Sciatic nerve (tissue), 2 donors: Measurements from ENCODE around the gene PPM1N. TPM values are rescaled to one million over a fixed set of nuclear protein-coding genes. Genes with fewer than 3 reads are reported as not detected.

ENCODE experiments used
- ATAC-seq: fragments of 200-7000 bp; cut with Tn5 transposase; one replicate; pipeline ENCODE4 v1.9.1; 2020; ENCODE audit warnings: mild to moderate bottlenecking, moderate library complexity
- DNase-seq: peaks from one replicate; pipeline ENCODE4 v3.0.0-alpha.2; 2020; ENCODE audit warnings: low spot score
- intact Hi-C: fragments of 100-400 bp; cut with DNase I; formaldehyde crosslinking; loops from one replicate; pipeline ENCODE4 v1.14.2; 2022
- total RNA-seq: library from RNA; stranded (reverse); fragmentation: NEBNext Ultra II Directional; extraction: Animal tissue kit (Norgen Biotek cat#: 25700); gene quantifications from one replicate; pipeline ENCODE4 v1.2.1, GENCODE V29; 2021
- donor health status: DM: no; HTN: no; CAD: no.
- donor health status: DM: no; HTN: no; CAD: no.

PPM1N gene
- total RNA-seq, 1 donor from 2014 or later = 1.8 TPM

DNA sequence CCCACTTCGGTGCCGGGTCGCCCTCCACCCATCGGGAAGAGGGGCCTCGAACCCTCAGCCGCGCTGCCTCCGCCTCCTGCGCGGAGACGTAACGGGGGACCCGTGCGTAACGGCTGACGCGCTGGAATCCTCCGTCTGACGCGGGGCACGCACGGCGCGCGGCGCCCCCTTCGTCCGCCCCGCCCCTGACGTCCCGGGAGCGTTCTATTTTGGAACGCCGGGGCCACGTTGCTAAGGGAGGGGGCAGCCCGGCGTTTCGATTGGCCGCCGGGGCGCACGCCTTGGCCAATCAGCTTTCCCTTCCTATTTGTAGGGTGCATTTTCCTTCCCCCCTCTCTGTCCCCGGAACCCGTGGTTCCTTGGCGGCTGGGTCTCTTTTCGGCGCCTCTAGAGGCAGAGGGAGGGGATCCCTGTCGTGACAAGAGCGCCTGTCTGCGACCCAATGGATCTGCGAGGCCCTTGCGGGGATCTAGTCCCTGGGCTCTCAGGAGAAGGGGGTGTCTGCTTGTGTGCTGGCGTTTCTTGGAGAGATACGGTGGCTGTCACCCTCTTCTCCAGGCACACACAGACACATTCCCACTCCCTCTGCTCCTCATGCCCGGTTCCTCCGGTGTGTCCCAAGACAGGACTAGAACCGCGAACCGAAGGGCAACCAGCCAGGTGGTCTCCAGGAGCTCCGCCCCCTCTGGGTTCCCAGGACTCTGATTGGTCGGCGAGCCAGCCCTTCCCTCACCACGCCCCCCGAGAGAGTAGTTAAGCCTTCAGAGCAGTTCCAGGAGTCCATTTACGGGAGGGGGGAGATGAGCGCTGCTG lies 28.9 kb upstream of the PPM1N start:
- peak; percentile 90 for ATAC-seq
- intact Hi-C loops = no loop called here
- DNase-seq = peak; percentile 92

DNA sequence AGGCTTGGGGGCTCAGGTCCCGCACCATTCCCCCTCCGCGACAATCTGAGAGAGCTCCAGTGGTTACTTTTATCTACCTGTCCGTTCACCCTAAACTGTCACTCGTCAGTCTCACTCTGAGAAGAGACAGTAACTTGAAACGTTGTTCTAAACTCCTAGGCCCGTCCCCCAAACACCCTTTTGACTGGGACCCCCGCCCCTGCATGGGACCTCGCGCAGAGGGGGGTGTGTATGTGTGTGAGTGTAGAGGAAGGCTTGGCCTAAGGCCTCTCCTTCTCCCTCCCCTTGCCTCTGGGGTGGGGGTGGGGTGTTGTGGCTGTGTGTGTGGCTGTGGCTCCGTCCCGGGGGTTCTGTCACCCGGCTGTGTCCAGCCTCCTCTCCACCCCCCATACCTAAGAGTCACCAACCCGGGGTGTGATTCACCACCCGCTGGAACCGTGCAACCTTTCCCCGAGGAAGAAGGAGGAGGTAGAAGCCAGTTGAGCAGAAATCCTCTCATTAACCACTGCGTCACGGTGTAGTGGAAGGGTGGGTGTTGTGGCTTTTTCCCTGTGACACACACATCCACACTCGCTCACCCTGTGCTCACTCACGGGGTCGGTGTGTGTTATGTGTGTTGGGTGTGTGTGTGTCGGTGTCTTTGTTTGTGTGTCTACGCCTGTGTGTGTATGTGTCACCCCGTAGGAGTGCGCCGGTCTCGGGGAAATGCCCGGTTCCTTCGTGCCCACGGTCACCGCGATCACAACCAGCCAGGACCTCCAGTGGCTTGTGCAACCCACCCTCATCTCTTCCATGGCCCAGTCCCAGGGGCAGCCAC lies 28.1 kb upstream of the PPM1N start:
- intact Hi-C loops = no loop called here
- DNase-seq = no peak
- ATAC-seq = no peak

DNA sequence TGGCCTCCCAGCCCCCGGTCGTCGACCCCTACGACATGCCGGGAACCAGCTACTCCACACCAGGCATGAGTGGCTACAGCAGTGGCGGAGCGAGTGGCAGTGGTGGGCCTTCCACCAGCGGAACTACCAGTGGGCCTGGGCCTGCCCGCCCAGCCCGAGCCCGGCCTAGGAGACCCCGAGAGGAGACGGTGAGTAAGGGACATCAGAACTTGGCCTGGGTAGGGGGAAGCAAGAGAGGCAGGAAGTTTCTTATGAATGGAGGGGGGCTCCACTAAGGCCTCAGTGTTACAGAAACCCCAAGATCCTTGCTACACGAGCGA lies 27.5 kb upstream of the PPM1N start:
- intact Hi-C loops = no loop called here
- ATAC-seq = no peak

DNA sequence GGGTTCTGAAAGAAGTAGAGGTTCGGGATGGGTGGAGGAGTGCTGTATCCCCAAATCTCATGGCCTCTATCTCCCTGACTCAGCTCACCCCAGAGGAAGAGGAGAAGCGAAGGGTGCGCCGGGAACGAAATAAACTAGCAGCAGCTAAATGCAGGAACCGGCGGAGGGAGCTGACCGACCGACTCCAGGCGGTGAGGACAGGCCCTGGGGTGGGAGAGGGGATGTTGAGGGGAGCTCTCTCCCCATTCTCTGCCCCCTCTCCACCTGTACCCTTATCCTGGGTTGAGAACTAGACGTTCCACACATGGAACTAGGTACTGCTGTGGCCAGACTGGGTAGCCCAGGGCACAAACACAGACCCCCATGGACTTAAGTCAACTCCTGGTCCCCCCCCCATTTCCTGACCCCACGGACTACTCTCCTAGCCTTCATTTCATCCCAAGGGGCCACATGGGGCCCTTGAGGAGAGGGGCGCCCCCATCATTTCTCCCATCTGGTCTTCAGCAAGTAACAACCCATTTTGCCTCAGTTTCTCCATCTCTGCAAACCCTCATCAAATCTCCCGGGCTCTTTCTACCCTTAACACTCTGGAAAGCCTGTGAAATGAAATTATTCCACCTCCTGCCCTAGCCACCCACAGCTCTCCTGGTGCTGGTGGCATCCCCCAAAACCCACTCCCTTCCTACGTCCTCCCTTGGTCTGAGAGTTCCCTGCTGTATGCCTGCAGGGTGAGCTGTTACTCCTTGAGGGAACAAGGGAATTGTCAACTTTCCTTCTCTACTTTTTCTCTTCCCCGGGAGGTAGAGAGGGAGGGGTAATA lies 26.9 kb upstream of the PPM1N start:
- DNase-seq (no peak), ATAC-seq (no peak)
- intact Hi-C loops = no loop called here

More for the DNA sequence above, 27.5 kb upstream of the PPM1N start:
- no peak for DNase-seq

DNA sequence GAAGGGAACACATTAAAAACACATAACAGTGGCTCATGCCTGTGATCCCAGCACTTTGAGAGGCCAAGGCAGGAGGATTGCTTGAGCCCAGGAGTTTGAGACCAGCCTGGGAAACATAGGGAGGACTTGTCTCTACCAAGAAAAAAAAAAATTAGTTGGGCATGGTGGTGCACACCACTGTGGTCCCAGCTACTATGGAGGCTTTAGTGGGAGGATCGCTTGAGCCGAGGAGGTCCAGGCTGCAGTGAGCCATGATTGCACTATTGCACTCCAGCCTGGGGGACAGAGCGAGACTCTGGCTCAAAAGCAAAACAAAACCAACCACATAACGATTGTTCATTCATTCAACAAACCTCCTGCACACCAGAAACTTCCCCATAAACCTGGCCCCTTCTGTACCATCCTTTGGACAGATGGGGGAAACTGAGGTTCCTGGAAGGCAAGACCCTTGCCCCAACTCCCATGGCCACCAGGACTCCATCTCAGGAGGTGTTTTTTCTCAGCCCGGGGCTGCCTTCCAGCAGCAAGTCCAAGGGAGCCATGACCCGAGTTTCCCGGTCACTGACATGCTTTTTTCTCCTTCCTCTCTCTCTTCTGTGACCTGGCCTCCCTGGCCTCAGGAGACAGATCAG lies 26.2 kb upstream of the PPM1N start:
- ATAC-seq = no peak
- intact Hi-C loops = no loop called here
- no peak for DNase-seq

DNA sequence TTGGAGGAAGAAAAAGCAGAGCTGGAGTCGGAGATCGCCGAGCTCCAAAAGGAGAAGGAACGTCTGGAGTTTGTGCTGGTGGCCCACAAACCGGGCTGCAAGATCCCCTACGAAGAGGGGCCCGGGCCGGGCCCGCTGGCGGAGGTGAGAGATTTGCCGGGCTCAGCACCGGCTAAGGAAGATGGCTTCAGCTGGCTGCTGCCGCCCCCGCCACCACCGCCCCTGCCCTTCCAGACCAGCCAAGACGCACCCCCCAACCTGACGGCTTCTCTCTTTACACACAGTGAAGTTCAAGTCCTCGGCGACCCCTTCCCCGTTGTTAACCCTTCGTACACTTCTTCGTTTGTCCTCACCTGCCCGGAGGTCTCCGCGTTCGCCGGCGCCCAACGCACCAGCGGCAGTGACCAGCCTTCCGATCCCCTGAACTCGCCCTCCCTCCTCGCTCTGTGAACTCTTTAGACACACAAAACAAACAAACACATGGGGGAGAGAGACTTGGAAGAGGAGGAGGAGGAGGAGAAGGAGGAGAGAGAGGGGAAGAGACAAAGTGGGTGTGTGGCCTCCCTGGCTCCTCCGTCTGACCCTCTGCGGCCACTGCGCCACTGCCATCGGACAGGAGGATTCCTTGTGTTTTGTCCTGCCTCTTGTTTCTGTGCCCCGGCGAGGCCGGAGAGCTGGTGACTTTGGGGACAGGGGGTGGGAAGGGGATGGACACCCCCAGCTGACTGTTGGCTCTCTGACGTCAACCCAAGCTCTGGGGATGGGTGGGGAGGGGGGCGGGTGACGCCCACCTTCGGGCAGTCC lies 25.5 kb upstream of the PPM1N start:
- intact Hi-C loops = no loop called here
- DNase-seq (no peak), ATAC-seq (no peak)

DNA sequence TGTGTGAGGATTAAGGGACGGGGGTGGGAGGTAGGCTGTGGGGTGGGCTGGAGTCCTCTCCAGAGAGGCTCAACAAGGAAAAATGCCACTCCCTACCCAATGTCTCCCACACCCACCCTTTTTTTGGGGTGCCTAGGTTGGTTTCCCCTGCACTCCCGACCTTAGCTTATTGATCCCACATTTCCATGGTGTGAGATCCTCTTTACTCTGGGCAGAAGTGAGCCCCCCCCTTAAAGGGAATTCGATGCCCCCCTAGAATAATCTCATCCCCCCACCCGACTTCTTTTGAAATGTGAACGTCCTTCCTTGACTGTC lies 24.9 kb upstream of the PPM1N start:
- no peak for DNase-seq
- intact Hi-C loops = no loop called here
- no peak for ATAC-seq

DNA sequence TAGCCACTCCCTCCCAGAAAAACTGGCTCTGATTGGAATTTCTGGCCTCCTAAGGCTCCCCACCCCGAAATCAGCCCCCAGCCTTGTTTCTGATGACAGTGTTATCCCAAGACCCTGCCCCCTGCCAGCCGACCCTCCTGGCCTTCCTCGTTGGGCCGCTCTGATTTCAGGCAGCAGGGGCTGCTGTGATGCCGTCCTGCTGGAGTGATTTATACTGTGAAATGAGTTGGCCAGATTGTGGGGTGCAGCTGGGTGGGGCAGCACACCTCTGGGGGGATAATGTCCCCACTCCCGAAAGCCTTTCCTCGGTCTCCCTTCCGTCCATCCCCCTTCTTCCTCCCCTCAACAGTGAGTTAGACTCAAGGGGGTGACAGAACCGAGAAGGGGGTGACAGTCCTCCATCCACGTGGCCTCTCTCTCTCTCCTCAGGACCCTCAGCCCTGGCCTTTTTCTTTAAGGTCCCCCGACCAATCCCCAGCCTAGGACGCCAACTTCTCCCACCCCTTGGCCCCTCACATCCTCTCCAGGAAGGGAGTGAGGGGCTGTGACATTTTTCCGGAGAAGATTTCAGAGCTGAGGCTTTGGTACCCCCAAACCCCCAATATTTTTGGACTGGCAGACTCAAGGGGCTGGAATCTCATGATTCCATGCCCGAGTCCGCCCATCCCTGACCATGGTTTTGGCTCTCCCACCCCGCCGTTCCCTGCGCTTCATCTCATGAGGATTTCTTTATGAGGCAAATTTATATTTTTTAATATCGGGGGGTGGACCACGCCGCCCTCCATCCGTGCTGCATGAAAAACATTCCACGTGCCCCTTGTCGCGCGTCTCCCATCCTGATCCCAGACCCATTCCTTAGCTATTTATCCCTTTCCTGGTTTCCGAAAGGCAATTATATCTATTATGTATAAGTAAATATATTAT lies 24.3 kb upstream of the PPM1N start:
- DNase-seq = no peak

DNA sequence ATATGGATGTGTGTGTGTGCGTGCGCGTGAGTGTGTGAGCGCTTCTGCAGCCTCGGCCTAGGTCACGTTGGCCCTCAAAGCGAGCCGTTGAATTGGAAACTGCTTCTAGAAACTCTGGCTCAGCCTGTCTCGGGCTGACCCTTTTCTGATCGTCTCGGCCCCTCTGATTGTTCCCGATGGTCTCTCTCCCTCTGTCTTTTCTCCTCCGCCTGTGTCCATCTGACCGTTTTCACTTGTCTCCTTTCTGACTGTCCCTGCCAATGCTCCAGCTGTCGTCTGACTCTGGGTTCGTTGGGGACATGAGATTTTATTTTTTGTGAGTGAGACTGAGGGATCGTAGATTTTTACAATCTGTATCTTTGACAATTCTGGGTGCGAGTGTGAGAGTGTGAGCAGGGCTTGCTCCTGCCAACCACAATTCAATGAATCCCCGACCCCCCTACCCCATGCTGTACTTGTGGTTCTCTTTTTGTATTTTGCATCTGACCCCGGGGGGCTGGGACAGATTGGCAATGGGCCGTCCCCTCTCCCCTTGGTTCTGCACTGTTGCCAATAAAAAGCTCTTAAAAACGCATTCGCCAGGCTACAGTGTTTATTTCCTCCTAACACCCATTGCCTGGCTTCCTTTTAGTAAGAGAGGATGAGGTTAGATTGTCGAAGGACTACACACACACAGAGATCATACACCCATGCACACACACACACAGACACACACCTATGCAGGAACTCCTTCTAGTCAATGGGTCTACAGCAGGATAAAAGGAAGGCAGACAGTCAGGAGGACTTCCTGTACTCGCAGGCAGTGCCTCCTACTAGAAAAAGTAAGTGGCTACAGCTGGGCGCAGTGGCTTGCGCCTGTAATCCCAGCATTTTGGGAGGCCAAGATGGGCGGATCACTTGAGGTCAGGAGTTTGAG lies 23.4 kb upstream of the PPM1N start:
- ATAC-seq (no peak), DNase-seq (no peak)
- intact Hi-C loops = no loop called here

More for the DNA sequence above, 24.3 kb upstream of the PPM1N start:
- no peak for ATAC-seq
- intact Hi-C loops = no loop called here

DNA sequence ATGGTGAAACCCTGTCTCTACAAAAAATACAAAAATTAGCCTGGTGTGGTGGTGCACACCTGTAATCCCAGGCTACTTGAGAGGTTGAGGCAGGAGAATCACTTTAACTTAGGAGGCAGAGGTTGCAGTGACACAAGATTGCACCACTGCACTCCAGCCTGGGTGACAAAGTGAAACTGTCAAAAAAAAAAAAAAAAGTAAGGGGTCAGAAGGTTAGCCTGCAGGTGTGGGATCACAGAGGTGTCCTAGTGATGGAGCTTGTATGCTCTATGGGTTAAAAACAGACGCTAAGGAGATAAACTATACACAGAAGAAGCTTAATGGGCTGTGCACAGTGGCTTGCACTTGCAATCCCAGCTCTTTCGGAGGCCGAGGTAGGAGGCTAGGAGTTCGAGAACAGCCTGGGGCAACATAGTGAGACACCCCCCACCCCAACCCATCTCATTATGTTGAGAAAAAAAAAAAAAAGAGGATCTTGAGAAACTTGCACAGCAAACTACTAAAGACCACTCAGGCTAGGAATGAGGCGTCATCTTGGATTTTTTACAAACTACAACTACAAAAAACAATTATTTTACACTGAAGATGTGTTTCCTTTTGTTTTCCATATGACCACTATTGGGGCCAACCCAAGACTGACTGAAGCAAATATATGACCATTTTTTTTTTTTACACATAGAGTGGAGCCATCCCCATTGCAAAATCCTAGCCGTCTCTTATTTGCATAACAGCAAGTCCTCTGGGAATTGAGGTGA lies 22.5 kb upstream of the PPM1N start:
- intact Hi-C loops = loop anchor here (2.0 kb wide), 1 partner anchor 39 kb away; no protein-coding TSS in a partner anchor
- no peak for ATAC-seq
- no peak for DNase-seq

DNA sequence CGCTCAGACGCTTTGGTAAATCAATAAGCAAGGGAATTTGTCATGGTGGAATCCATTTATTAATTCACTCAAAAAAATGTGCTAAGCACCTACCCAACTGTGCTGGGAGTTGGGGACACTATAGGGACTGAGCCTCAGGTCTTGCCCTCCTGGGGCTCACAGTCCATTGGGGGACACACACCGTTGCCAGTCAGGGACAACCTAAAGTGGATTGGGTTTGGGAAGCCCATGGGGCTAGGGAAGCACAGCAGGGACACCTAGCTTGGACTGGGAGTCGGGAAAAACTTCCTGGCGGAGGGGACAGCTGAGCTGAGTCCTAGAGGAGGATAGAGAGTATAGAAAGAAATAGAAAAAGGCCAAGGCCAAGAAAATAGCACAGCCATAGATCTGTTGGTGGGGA lies 21.9 kb upstream of the PPM1N start:
- ATAC-seq = no peak
- no peak for DNase-seq
- intact Hi-C loops = loop anchor here (2.0 kb wide), 1 partner anchor 40 kb away; no protein-coding TSS in a partner anchor

DNA sequence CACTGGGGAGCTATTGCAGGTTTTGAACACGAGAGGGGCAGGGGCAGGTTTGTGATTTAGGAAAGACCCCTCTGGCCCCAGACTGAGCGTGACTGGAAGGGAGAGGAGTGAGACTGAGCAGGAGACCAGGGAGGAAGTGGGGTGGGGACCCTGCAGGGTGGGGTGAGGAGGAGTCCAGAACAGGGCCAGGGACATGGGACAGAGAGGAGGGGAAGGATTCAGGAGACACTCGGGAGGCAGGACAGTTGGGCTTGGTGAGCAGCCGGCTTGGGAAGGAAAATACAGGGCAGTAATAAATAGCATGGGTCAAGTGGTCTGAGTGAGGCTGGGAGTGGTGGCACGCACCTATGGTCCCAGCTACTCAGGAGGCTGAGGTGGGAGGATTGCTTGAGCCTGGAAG lies 21.1 kb upstream of the PPM1N start:
- ATAC-seq (no peak), DNase-seq (no peak)
- intact Hi-C loops = loop anchor here (2.0 kb wide), 1 partner anchor 40 kb away; no protein-coding TSS in a partner anchor

DNA sequence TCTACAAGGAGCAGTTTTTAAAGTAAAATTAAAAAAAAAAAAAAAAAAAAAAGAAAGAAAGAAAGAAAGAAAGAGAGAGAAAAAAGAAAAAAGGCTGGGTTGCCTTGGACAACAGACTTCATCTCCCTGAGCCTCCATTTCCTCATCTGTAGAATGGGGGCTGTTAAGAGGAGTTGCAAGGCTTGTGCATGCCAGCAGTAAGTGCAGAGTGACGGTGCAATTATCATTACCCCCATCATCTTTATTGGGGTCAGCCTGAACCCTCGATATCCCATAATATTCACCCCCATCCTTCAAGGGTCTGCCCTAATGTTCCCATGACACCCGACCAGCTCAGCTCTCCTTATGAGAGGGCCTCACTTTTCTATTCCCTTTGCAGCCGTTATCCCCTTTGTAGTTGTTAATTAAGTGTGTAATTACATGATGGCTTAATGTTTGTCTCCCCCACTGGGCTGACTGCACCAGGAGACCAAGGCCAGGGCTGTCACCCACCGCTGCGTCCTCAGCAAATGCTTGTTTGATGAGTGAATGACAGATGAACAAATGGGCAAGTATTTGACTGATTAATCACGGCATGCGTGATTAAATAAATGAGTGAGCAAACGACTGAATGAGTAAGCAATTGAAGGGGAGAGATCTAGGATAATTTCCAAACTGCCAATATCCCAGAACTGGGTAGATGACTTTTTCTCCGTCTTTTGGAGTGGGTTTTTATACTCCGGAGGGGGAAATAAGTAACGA lies 20.4 kb upstream of the PPM1N start:
- DNase-seq (no peak), ATAC-seq (peak; percentile 3)
- intact Hi-C loops = loop anchor here (2.0 kb wide), 1 partner anchor 41 kb away; no protein-coding TSS in a partner anchor

DNA sequence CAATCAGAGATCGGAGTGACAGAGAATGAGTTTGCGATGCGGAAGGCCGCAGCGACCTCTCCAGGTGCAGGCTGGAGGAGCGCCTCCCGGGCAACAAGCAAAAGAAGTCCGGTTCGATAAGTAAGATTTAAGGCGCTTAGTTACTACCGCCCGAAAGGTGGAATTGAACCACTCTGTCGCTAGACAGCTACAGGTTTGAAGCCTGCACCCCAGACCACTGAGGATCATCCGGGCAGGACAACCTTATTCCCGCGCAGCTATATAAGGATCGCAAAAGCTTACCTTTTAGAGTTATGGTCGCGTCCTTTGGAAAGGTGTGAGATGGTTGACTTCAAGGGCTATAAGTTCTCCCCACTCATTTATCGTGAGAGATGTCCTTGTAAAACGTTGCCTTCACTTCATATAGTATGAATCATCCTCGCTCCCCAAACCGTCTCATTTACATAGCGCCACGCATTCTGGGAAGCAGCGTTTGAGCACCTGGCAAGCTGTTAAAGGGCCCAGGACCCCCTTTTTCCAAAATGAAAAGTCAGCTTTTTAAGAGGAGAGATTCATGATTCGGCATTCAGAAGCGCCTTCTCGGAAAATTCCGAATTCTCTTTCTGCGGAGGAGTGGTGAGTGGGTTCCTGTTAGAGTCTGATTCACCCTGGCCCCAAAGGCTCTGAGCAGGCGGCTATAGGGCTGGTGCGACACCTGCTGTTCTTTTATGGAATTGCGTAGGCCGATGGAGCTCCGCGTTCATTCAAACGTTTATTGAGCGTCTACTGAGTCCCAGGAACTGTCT lies 19.6 kb upstream of the PPM1N start:
- peak; percentile 93 for ATAC-seq
- intact Hi-C loops = no loop called here

More for the DNA sequence above, 19.6 kb upstream of the PPM1N start:
- peak; percentile 91 for DNase-seq
